Heart left ventricle (tissue), 16 donors: ENCODE data around the gene SFPQ. TPM values are rescaled to one million over a fixed set of nuclear protein-coding genes. Genes with fewer than 3 reads are reported as not detected.
"Not testable (repeated sequence)": the region's sequence is repeated elsewhere in the genome, so short reads cannot be mapped to it uniquely, and the experiment has no call there.

Experiments used
- ATAC-seq, 4 donors: fragments of 200-7000 bp; cut with Tn5 transposase; one replicate each; pipeline ENCODE4 v1.9.1; 2020 to 2022; ENCODE audit warnings: moderate library complexity in 4 of 4, mild to moderate bottlenecking in 3 of 4, moderate number of reproducible peaks in 1 of 4
- DNase-seq, 5 donors: peaks; one replicate each; pipeline ENCODE4 v3.0.0-alpha.2; 2020
- H3K27ac ChIP-seq, 12 donors: fragments of 200-600 bp; sonication (generic) in 4 of 12; one replicate each; pipeline versions ENCODE4 v1.5.0 to v1.8.0; 2016 to 2022; ENCODE audit warnings: mild to moderate bottlenecking in 2 of 12
- H3K27me3 ChIP-seq, 9 donors: fragments of 200-600 bp; sonication (generic) in 2 of 9; one replicate each; pipeline versions ENCODE4 v1.5.1 to v1.8.0; 2016 to 2022; ENCODE audit warnings: mild to moderate bottlenecking in 3 of 9
- H3K36me3 ChIP-seq, 9 donors: fragments of 200-600 bp; sonication (generic) in 2 of 9; one replicate each; pipeline versions ENCODE4 v1.5.0 to v1.8.0; 2018 to 2022; ENCODE audit warnings: mild to moderate bottlenecking in 2 of 9
- H3K4me1 ChIP-seq, 12 donors: fragments of 200-600 bp; sonication (generic) in 4 of 12; one replicate each; pipeline versions ENCODE4 v1.5.0 to v1.8.0; 2016 to 2022; ENCODE audit warnings: mild to moderate bottlenecking in 3 of 12
- H3K4me3 ChIP-seq, 12 donors: fragments of 200-600 bp; sonication (generic) in 4 of 12; one replicate each; pipeline versions ENCODE4 v1.5.0 to v1.8.0; 2017 to 2022; ENCODE audit warnings: mild to moderate bottlenecking in 9 of 12, moderate library complexity in 4 of 12
- H3K9me3 ChIP-seq, 12 donors: fragments of 200-600 bp; sonication (generic) in 4 of 12; one replicate each; pipeline versions ENCODE4 v1.5.0 to v1.8.0; 2016 to 2022; ENCODE audit warnings: mild to moderate bottlenecking in 1 of 12
- POLR2A ChIP-seq, 2 donors: fragments of 450-650 bp; IDR thresholded peaks; one replicate each; pipeline ENCODE4 v1.6.1; 2017; ENCODE audit warnings: antibody characterized with exemption in 2 of 2, mild to moderate bottlenecking in 2 of 2, moderate library complexity in 2 of 2
- WGBS, 4 donors: extraction: QIAGEN DNeasy Blood & Tissue Kit in 2 of 4; methylation state at CpG; one replicate each; pipeline versions ENCODE4 v1.1.5 to v1.1.7; 2013 to 2018; 5-methylcytosine and 5-hydroxymethylcytosine counted together
- intact Hi-C, 10 donors: fragments of 100-400 bp; cut with DNase I; formaldehyde crosslinking; loops; one replicate each; pipeline versions ENCODE4 v1.11.1 to v1.14.2; 2022
- polyA plus RNA-seq, 2 donors: library from polyadenylated mRNA; stranded (reverse); fragments of 200-250 nt; gene quantifications; one replicate each; pipeline ENCODE4 v1.2.3, GENCODE V29; 2013
- total RNA-seq, 9 donors: library from RNA; depleted of rRNA in 2 of 9; stranded (reverse); fragments of >200 nt in 2 of 9; fragmentation: NEBNext Ultra II Directional in 3 of 9; extraction: Animal tissue kit (Norgen Biotek cat#: 25700) in 3 of 9; gene quantifications; one replicate each; pipeline versions ENCODE4 v1.1.0 to v1.2.4, GENCODE V29; 2016 to 2023
- TF ChIP-seq, protein P1 (sequence below), 12 donors: fragments of 200-600 bp; sonication (generic) in 4 of 12; IDR thresholded peaks; one replicate each; pipeline versions ENCODE4 v1.5.0 to v1.8.0; 2018 to 2022; ENCODE audit warnings: antibody characterized with exemption in 12 of 12, mild to moderate bottlenecking in 5 of 12
- donor health status: ischemic (EF 13 %, LVEDD 7.1; RV severe dilation, severe dysfunction).
- donor health status: healthy with polysubstance abuse.
- donor health status: DM: no; HTN: yes; CAD: no.
- donor health status: DM: no; HTN: no; CAD: no.
- donor health status: ischemic (EF 25% LVEDD 6.9; RV normal size, moderate dysfunction).
- donor health status: ischemic (EF 25% LVEDD 5.7; RV mildly dilated, moderate dysfunction).
- donor health status: healthy.
- donor health status: DM: yes; HTN: yes; CAD: no.
- donor health status: ischemic (EF 35%, LVEDD 5.7; RV mildly dilated, moderate dysfunction).
- donor health status: nonischemic (EF 11% LVEDD 7.7; RV severe dilation, severe dysfunction).
- donor health status: DM: yes; HTN: yes; CAD: no.
- donor health status: PGD.
- donor health status: ischemic (EF 29% LVEDD 5.4; RV normal size, mild dysfunction).
- donor health status: nonischemic (EF 23%, LVEDD 6.1; RV moderate dilation, normal function).

Gene SFPQ
- total and polyA plus RNA-seq, 11 donors, result 58.6 to 114 (median 76.4) TPM

DNA sequence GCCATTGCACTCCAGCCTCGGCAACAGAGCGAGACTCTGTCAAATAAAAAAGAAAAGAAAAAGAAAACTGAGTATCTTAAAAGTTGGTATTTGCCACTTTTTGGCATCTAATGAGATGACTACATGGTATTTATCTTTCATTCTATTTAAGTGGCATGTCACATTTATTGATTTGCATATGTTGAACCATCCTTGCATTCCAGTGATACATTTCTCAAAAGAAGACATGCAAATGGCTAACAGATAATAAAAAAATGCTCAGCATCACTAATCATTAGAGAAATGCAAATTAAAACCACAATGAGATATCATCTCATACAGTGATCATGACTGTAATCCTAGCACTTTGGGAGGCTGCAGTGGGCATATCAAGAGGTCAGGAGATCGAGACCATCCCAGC, 28.1 kb downstream of the SFPQ start:
- H3K4me1 ChIP-seq, result no peaks in the 10 kb centered on the region
- peaks cover 0 to 25% (median 8%) of the 10 kb centered on the region in 12 donors for H3K9me3 ChIP-seq
- intact Hi-C loops, result no loop called here
- ATAC-seq (no peak), DNase-seq (no peak)
- no peaks in the 10 kb centered on the region for H3K36me3 ChIP-seq
- no peak overlapping the region for H3K27ac ChIP-seq
- WGBS, 4 donors, result 93 to 98% (median 96%) methylated on average over 3 of the region's 3 CpGs
- no peak overlapping the region for H3K4me3 ChIP-seq
- H3K27me3 ChIP-seq, result no peaks in the 10 kb centered on the region
- TF ChIP-seq, protein P1, sequence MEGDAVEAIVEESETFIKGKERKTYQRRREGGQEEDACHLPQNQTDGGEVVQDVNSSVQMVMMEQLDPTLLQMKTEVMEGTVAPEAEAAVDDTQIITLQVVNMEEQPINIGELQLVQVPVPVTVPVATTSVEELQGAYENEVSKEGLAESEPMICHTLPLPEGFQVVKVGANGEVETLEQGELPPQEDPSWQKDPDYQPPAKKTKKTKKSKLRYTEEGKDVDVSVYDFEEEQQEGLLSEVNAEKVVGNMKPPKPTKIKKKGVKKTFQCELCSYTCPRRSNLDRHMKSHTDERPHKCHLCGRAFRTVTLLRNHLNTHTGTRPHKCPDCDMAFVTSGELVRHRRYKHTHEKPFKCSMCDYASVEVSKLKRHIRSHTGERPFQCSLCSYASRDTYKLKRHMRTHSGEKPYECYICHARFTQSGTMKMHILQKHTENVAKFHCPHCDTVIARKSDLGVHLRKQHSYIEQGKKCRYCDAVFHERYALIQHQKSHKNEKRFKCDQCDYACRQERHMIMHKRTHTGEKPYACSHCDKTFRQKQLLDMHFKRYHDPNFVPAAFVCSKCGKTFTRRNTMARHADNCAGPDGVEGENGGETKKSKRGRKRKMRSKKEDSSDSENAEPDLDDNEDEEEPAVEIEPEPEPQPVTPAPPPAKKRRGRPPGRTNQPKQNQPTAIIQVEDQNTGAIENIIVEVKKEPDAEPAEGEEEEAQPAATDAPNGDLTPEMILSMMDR (IDR thresholded peaks at IDR 0.05), result no peak
- no peak for TF ChIP-seq POLR2A (IDR thresholded peaks at IDR 0.05)

DNA sequence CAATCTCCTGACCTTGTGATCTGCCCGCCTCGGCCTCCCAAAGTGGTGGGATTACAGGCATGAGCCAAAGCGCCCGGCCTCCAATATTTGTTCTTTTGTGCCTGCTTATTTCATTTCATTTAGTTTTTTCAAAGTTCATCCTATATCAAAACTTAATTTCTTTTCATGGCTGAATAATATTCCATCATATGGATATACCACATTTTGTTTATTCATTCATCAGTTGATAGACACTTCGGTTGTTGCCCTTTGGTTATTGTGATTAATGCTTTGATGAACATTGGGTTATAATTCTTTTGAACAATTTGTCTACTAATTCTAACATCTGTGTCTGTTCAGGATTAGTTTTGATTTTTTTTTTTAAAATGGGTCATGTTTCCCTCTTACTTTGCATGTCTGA, 41.7 kb downstream of the SFPQ start:
- no peaks in the 10 kb centered on the region for H3K27me3 ChIP-seq
- intact Hi-C loops, result no loop called here
- H3K4me1 ChIP-seq, result no peaks in the 10 kb centered on the region
- 93 to 97% (median 96%) methylated on average over 5 of the region's 5 CpGs for whole genome bisulfite sequencing, 4 donors
- no peak overlapping the region for H3K4me3 ChIP-seq
- TF ChIP-seq, protein P1 (IDR thresholded peaks at IDR 0.05), result no peak
- no peak for TF ChIP-seq POLR2A (IDR thresholded peaks at IDR 0.05)
- H3K9me3 ChIP-seq, result peaks cover 0 to 8% (median 0%) of the 10 kb centered on the region in 12 donors
- no peak for DNase-seq
- H3K27ac ChIP-seq, result no peak overlapping the region
- no peaks in the 10 kb centered on the region for H3K36me3 ChIP-seq
- no peak for ATAC-seq

DNA sequence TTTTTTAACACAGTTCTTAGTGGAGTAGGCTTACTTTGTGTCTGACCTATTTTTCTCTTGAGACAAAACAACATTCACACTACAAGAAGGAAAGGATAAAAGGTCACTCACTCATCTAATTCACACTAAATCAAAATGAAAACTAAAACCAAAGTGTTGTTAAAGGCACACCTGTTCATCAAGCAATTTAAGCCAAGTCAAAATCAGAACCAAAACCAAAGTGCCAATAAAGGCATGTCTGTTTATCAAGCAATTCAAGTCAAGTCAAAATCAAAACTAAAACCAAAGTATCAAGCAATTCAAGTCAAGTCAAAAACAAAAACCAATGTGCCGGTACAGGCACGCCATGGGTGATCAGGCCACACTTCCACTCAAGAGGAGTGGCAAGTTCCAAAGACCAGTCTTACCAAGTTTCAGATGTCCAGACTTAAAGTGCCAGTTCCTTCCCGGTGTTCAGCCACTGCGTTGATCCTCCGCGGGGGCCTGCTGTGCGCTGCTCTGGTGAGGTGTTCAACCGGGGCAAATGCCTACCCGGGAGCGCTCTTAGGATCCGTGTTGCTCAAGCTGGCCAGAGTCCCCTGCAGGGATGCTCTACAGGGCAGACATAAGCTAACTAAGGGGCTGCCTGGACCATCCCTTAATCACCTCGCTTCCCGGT, 46.9 kb downstream of the SFPQ start:
- WGBS, 4 donors, result 63 to 78% (median 70%) methylated on average over 13 of the region's 13 CpGs
- intact Hi-C loops, ATAC-seq, H3K9me3 ChIP-seq, H3K4me1 ChIP-seq, H3K36me3 ChIP-seq, DNase-seq, H3K27me3 ChIP-seq, H3K27ac ChIP-seq: not testable (repeated sequence)
- peak overlapping the region in 1 of 12 donors; percentile 26 for H3K4me3 ChIP-seq

DNA sequence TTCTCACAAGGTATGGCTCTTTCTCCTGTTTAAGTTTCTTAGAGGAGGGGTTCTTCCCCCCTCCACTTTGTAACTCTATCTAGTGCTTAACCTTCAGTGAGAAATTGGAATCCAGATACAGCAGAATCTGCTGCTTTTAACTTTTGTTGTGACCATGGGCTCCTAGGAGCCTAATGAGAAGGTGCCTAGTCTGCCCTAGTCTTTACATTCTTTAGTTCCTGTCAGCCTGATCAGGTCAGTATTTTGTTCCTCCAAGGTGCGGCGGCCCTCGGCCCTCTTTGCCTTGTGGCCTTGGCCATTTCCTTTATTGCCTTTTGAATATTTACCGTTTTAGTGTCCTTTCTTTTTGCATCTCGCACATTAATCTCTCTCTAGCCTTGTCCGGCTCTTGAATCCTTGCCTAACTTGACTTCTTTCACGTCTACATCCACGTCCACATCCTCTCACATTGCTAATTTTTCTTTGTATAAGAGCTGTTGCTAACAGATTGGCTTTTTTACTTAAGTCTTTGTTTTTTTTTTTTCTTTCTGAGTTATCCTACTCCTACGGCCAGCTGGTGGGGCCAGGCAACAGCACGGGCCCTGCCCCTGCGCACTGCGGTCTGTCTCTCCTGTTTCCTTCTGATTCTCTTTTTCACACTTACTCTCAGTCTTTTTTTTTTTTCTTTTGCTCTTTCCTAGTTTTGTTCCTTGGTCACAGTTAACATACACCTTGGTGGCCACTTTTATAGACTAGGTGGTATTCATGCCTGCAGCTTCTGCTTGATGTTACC, 49.0 kb downstream of the SFPQ start:
- TF ChIP-seq POLR2A (IDR thresholded peaks at IDR 0.05), result no peak
- TF ChIP-seq, protein P1 (IDR thresholded peaks at IDR 0.05), result no peak
- H3K27me3 ChIP-seq, result no peaks in the 10 kb centered on the region
- ATAC-seq (no peak), DNase-seq (no peak)
- H3K9me3 ChIP-seq, result no peaks in the 10 kb centered on the region
- no peaks in the 10 kb centered on the region for H3K4me1 ChIP-seq
- WGBS, 4 donors, result 81 to 84% (median 82%) methylated on average over 12 of the region's 12 CpGs
- H3K36me3 ChIP-seq, result no peaks in the 10 kb centered on the region
- no peak overlapping the region for H3K4me3 ChIP-seq
- no peak overlapping the region for H3K27ac ChIP-seq
- intact Hi-C loops, result no loop called here

DNA sequence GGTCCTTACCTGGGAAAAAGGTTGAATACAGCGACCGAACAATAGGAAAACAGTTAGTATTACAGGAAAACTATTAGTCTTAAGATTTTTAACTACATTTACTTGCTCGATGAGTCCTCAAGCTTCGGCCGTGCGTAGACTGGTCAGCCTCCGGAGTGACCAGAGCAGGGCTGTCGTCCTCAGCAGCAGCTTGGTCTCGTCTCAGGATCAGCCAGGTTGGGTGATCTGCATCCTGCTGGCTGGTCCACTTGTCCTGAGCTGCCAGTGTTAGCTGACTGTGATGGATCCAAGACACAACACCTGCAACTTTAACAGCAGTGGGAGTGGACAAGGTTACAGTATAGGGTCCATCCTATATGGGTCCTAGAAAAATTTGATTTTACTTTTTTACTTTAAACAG, 50.2 kb downstream of the SFPQ start:
- DNase-seq, H3K9me3 ChIP-seq, H3K36me3 ChIP-seq, H3K4me1 ChIP-seq, intact Hi-C loops, H3K27ac ChIP-seq, H3K4me3 ChIP-seq, H3K27me3 ChIP-seq, ATAC-seq: not testable (repeated sequence)
- WGBS, 4 donors, result 79 to 87% (median 86%) methylated on average over 9 of the region's 9 CpGs

DNA sequence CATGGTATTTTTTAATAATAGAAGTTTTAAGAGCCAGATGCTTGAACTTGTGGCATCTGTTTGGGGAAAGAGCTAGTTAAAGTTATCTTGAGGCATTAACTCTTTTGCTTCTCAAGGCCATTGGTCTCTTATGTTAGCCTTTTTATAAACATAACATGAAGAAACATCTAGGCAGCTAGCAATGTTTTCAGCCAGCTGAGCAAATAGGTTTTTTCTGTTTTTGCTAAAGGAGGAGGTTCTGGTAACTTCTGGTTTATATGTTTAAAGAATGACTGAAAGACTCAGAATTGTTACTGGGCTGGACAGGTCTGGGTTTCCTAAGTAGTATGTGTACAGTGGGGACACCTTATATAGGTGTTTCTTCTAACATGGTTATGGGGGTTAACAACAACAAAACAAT, 50.7 kb downstream of the SFPQ start:
- H3K27me3 ChIP-seq, DNase-seq, H3K4me3 ChIP-seq, H3K4me1 ChIP-seq, H3K36me3 ChIP-seq, H3K27ac ChIP-seq, ATAC-seq, H3K9me3 ChIP-seq, intact Hi-C loops: not testable (repeated sequence)

DNA sequence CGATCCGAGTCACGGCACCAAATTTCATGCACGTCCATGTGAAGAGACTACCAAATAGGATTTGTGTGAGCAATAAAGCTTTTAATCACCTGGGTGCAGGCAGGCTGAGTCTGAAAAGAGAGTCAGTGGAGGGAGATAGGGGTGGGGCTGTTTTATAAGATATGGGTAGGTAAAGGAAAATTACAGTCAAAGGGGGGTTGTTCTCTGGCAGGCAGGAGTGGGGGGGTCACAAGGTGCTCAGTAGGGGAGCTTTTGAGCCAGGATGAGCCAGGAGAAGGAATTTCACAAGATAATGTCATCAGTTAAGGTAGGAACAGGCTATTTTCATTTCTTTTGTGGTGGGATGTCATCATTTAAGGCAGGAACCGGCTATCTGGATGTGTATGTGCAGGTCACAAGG, 55.4 kb downstream of the SFPQ start:
- DNase-seq, intact Hi-C loops: not testable (repeated sequence)
- WGBS, 4 donors, result 82 to 84% (median 83%) methylated on average over 5 of the region's 5 CpGs

More for the DNA sequence above, 55.4 kb downstream of the SFPQ start:
- not testable (repeated sequence) for H3K9me3 ChIP-seq, H3K4me1 ChIP-seq, ATAC-seq, H3K27me3 ChIP-seq, H3K4me3 ChIP-seq, H3K36me3 ChIP-seq, H3K27ac ChIP-seq
